GM12872 (cell line): Measurements from ENCODE around the gene RINT1.

Source experiments
- TF ChIP-seq, protein P1 (sequence below): IDR thresholded peaks from 3 replicates; pipeline ENCODE4 v1.5.1; 2011; ENCODE audit warnings: low read depth, mild to moderate bottlenecking, low read length, moderate library complexity; ENCODE audit not compliant: insufficient read depth

Gene RINT1

GRCh38 chr7:105611856-105612775 lies 80.1 kb downstream of the RINT1 start:
- TF ChIP-seq, protein P1, sequence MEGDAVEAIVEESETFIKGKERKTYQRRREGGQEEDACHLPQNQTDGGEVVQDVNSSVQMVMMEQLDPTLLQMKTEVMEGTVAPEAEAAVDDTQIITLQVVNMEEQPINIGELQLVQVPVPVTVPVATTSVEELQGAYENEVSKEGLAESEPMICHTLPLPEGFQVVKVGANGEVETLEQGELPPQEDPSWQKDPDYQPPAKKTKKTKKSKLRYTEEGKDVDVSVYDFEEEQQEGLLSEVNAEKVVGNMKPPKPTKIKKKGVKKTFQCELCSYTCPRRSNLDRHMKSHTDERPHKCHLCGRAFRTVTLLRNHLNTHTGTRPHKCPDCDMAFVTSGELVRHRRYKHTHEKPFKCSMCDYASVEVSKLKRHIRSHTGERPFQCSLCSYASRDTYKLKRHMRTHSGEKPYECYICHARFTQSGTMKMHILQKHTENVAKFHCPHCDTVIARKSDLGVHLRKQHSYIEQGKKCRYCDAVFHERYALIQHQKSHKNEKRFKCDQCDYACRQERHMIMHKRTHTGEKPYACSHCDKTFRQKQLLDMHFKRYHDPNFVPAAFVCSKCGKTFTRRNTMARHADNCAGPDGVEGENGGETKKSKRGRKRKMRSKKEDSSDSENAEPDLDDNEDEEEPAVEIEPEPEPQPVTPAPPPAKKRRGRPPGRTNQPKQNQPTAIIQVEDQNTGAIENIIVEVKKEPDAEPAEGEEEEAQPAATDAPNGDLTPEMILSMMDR, result no peak

- TF ChIP-seq, protein P1, result no peak
These were observed 80.8 kb downstream of the RINT1 start for GRCh38 chr7:105612806-105613205.

- TF ChIP-seq, protein P1, result no peak
These were observed 81.8 kb downstream of the RINT1 start for GRCh38 chr7:105613611-105614330.

DNA sequence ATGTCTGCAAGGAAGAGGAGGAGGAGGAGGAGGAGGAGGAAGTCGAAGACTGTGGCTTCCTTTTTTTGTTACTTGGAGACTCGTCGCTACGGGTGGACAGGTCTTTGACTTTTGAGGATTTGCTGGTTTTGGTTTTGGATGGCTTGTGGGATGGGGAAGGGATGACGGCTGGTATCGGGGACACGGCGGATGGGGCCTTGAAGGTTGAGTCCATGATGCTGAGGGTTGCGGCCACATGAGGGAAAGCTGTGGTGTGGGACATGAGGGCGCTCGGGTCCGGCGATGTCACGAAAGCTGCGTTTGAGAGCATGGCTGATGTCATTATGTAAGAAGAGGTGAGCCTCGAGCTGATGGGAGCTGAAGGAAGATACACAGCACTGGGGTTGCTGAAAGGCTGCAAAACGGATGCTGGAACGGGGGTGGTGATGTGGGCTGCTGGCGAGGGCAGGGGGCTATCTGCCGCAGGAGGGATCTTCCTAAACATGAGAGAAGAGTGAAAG lies 82.4 kb downstream of the RINT1 start:
- TF ChIP-seq, protein P1, result no peak
